Stimulated activated CD8-positive, alpha-beta memory T cell treated with anti-CD3 and anti-CD28 coated beads, Interleukin-4, amount 100 ng/mL, for 48 hours (primary cell): ENCODE results near the gene C11orf65.

Source experiments
- DNase-seq: peaks from one replicate; pipeline ENCODE4 v3.0.0-alpha.2; 2020

C11orf65 gene

GRCh38 chr11:108368134-108368533, 99.2 kb downstream of the C11orf65 start:
- DNase-seq: no peak

GRCh38 chr11:108364159-108364558, 103.2 kb downstream of the C11orf65 start:
- DNase-seq: no peak

DNA sequence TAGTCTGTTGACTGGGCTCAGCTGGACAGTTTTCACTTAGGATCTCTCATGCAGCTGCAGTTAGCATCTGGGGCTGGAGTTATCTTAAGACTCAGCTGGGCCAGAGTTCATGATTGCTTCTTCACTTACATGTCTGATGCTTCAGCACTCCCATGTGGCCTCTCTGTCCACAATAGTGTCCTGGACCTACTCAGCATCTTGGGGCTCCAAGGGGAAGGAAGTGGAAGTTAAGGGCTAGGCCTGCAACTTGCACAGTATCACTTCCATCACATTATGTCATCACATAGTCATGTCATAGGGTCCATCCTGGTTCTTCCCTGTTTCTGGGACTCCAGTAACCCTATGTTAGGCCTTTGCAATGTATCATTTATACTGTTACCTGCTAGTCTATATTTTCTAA, 115.9 kb downstream of the C11orf65 start:
- no peak for DNase-seq

DNA sequence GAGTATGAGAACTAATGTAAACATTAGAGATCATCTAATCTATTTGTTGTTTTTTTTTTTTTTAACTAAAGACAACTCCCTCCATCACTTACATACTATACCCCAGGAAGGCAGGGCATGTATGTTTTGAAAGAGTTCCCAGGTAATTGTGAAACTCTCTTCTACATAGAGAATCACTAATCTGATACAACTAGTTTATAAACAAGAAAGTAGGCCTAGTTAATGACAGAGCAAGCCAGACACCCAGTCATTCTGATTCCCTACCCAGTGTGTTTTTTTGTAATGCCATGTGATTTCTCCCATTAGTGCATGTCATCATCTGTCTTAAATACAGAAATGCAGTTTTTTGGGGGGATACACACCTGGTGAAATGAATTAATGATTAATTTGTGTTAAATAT, 120.9 kb downstream of the C11orf65 start:
- no peak for DNase-seq

DNA sequence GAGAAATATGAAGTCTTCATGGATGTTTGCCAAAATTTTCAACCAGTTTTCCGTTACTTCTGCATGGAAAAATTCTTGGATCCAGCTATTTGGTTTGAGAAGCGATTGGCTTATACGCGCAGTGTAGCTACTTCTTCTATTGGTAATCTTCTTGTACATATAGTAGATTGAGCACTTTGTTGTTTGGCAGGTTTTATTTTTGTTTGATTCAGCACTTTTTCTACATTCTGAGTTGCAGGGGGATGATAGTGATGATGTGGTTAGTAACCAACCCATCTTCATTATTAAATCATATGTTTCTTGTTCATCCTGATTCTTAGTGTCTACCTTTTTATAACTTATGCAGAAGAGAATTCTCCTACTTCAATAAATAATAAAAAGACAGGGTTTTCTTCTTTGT, 121.6 kb downstream of the C11orf65 start:
- DNase-seq: no peak

DNA sequence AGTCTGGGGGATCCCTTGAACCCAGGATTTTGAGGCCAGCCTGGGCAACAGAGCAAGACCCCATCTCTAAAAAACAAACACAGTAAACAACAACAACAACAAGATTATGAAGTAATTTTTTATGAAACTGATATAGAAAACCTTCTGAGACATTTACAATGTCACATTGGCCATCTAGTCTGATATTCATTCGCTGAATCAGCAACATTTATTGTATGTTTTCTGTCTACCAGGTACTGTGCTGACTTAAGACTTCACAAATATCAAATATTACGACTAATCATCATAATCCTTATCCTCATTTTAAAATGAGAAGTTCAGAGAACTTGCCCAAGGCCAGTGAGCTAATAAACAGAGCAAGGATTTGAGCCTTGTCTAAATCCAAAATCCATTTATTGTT, 123.6 kb downstream of the C11orf65 start:
- DNase-seq: no peak

DNA sequence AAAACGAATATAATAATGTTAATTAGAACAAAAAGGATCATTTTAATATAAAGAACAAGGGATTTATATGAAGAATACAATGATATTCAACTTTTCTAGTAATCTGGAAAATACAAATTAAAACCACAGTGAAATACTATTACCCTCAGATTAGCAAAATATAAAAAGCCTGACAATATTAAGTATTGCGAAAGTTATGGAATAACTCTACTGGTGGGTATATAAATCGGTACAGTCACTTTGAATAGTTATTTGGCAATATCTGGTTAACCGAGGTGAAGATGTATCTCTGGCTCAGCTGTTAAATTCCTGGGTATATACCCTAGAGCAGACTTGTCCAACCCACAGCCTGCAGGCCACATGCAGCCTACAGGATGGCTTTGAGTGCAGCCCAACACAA, 125.7 kb downstream of the C11orf65 start:
- DNase-seq: no peak

- DNase-seq: no peak
These were observed 126.4 kb downstream of the C11orf65 start for GRCh38 chr11:108340973-108341372.

DNA sequence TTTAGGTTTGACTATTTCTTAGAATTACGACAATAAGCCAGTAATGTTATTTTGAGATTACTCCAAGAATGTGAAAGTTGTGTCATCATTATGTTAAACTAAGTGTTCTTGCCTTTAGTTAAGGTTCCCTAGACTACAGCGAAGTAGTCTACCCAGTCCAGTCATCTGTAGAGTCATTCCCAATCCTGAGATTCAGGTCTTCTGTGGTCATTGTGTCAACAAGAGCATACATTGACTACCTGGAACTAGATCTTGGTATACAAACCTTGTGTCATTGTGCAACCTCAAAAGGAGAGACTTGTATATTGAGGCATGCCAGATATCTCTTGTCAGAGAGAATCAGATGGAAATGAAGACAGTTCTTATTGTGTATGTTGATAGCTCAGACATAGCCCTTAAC, 128.6 kb downstream of the C11orf65 start:
- no peak for DNase-seq

- DNase-seq: no peak
These were observed 133.9 kb downstream of the C11orf65 start for GRCh38 chr11:108333403-108333899.
